Esophagus squamous epithelium (tissue), 5 donors: Measurements from ENCODE around the gene PLPPR2. TPM values are rescaled to one million over a fixed set of nuclear protein-coding genes. Genes with fewer than 3 reads are reported as not detected.
A peak's percentile ranks its signal among the peaks of the same experiment; 100 is the strongest.
"Not testable (repeated sequence)": the region's sequence is repeated elsewhere in the genome, so short reads cannot be mapped to it uniquely, and the experiment has no call there.

ENCODE experiments used
- DNase-seq: peaks from one replicate; lab custom pipeline; 2025; lab: John Stamatoyannopoulos, UW
- H3K27ac ChIP-seq, 4 donors: fragments of 200-600 bp; sonication (generic); one replicate each; pipeline ENCODE4 v1.5.1; 2016 to 2019; ENCODE audit warnings: mild to moderate bottlenecking in 1 of 4
- H3K27me3 ChIP-seq, 4 donors: fragments of 200-600 bp; sonication (generic); 1 replicate in 3 of 4; 2 replicates in 1 of 4; pipeline versions ENCODE4 v1.5.1 to v1.6.0; 2017 to 2021; ENCODE audit warnings: antibody characterized with exemption in 1 of 4
- H3K36me3 ChIP-seq, 3 donors: fragments of 200-600 bp; sonication (generic); one replicate each; pipeline ENCODE4 v1.5.1; 2016 to 2019
- H3K4me1 ChIP-seq, 3 donors: fragments of 200-600 bp; sonication (generic); one replicate each; pipeline ENCODE4 v1.5.1; 2017 to 2019
- H3K4me3 ChIP-seq, 4 donors: fragments of 200-600 bp; sonication (generic); 1 replicate in 3 of 4; 2 replicates in 1 of 4; pipeline ENCODE4 v1.5.1; 2016 to 2019; ENCODE audit warnings: mild to moderate bottlenecking in 2 of 4, moderate library complexity in 1 of 4
- H3K9me3 ChIP-seq, 3 donors: fragments of 200-600 bp; sonication (generic); one replicate each; pipeline ENCODE4 v1.5.1; 2016 to 2019
- CTCF ChIP-seq, 6 experiments: fragments of 450-650 bp in 4 of 6; fragments of 200-600 bp in 2 of 6; sonication (generic) in 2 of 6; IDR thresholded peaks; one replicate each; pipeline ENCODE4 v1.5.1; 2016 to 2019; ENCODE audit warnings: antibody characterized with exemption in 6 of 6, mild to moderate bottlenecking in 4 of 6, moderate library complexity in 4 of 6
- POLR2A ChIP-seq, 4 donors: fragments of 450-650 bp; IDR thresholded peaks; one replicate each; pipeline ENCODE4 v1.6.1; 2017; ENCODE audit warnings: antibody characterized with exemption in 4 of 4, mild to moderate bottlenecking in 4 of 4, moderate library complexity in 3 of 4
- WGBS, 2 donors: methylation state at CpG; one replicate each; pipeline ENCODE4 v1.1.5; 2018; 5-methylcytosine and 5-hydroxymethylcytosine counted together
- intact Hi-C: fragments of 100-400 bp; cut with DNase I; formaldehyde crosslinking; loops from one replicate; pipeline ENCODE4 v1.15.0; 2022
- total RNA-seq, 4 donors: library from RNA; depleted of rRNA; stranded (reverse); fragments of >200 nt; gene quantifications; one replicate each; pipeline ENCODE4 v1.1.0, GENCODE V29; 2016
- donor health status: DM: yes; HTN: yes; CAD: no.

PLPPR2 gene
- total RNA-seq, 4 donors from 2014 or later = 5.1 to 14.2 (median 9.7) TPM

DNA sequence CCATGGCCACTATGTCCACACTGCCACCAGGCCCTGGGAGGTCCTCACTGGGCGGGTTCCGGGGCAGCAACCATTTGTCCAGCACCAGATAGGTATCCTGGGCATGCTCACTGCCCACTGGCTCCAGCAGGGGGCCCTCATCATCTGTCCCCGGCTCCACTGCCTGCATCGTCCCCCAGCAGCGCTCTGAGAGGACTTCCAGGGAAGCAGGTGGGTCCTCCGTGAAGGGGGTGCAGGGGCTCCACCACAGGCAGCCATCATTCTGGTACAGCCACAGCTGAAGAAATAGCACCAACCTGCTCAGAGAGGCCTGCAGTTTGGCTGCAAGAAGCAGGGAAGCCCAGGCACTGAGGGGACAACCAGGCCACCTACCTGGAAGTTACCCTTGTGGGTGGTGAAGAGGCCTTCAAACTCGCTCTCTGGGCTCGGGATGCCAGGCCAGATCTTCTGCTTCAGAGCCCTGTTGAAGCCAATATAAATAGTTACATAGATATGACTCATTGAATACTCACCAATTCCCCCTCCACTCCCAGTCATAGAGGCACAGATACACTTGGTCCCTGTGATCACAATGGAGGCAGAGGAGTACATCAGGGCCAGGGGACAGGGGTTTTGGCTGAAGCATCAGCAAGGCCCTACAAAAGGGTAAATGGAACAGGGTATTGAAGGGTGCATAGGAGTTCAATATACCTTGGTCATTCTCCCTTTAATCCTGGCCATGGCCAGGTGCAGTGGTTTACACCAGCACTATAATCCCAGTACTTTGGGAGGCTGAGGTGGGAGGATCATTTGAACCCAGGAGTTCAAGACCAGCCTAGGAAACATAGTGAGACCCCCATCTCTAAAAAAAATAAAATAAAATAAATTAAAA, 23.3 kb downstream of the PLPPR2 start:
- no peaks in the 10 kb centered on the region for H3K36me3 ChIP-seq
- no peak for DNase-seq
- H3K27me3 ChIP-seq = peaks cover 0 to 21% (median 2%) of the 10 kb centered on the region in 4 donors
- peaks cover 41 to 84% (median 69%) of the 10 kb centered on the region in 3 donors for H3K4me1 ChIP-seq
- H3K9me3 ChIP-seq = no peaks in the 10 kb centered on the region
- intact Hi-C loops = no loop called here
- H3K4me3 ChIP-seq = no peak overlapping the region
- WGBS, 2 donors = 20% methylated on average over 1 to 2 of the region's 8 CpGs
- H3K27ac ChIP-seq = peak overlapping the region; percentile 21 to 73 (median 55)
- TF ChIP-seq POLR2A (IDR thresholded peaks at IDR 0.05) (no peak), CTCF (IDR thresholded peaks at IDR 0.05) (peak in 5 of 6 experiments; percentile 11 to 48 (median 31))

- DNase-seq, H3K9me3 ChIP-seq, H3K27ac ChIP-seq, H3K36me3 ChIP-seq, H3K4me3 ChIP-seq, intact Hi-C loops: not testable (repeated sequence)
- peaks cover 0 to 30% (median 2%) of the 10 kb centered on the region in 4 donors for H3K27me3 ChIP-seq
- whole genome bisulfite sequencing, 2 donors = 75 to 90% methylated on average over 10 to 14 of the region's 14 CpGs
- H3K4me1 ChIP-seq = peaks cover 39 to 84% (median 69%) of the 10 kb centered on the region in 3 donors
These were observed 24.1 kb downstream of the PLPPR2 start for GRCh38 chr19:11379269-11379845.

DNA sequence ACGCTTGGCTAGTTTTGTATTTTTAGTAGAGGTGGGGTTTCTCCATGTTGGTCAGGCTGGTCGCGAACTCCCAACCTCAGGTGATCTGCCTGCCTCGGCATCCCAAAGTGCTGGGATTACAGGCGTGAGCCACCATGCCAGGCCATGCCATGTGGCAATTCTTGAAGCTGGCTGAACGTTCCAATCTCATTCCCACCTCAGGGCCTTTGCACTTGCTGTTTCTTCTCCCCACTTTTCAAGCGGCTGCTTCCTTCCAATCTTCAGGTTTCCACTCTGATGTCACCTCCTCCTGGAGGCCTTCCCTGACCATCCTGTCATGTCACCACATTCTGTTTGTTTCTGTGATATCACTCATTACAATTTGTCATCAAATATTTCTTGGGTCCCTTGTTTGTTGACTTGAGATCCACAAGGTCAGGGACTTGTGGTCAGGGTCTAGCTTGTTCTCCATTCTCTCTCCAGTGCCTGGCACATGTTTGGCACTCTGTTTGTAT, 24.7 kb downstream of the PLPPR2 start:
- Histone ChIP-seq H3K9me3 (no peaks in the 10 kb centered on the region), H3K27ac (peak overlapping the region in 1 of 4 donors; percentile 86), H3K4me1 (peaks cover 39 to 85% (median 69%) of the 10 kb centered on the region in 3 donors), H3K27me3 (peaks cover 0 to 30% (median 2%) of the 10 kb centered on the region in 4 donors), H3K4me3 (peak overlapping the region in 1 of 4 donors; percentile 84), H3K36me3 (no peaks in the 10 kb centered on the region)
- intact Hi-C loops = loop anchor here (5.0 kb wide), 1 partner anchor 83 kb away; the partner anchor contains the start of gene TSPAN16
- TF ChIP-seq POLR2A (IDR thresholded peaks at IDR 0.05) (no peak), CTCF (IDR thresholded peaks at IDR 0.05) (no peak)
- WGBS, 2 donors = 91 to 95% methylated on average over 5 to 7 of the region's 7 CpGs
- DNase-seq = no peak

DNA sequence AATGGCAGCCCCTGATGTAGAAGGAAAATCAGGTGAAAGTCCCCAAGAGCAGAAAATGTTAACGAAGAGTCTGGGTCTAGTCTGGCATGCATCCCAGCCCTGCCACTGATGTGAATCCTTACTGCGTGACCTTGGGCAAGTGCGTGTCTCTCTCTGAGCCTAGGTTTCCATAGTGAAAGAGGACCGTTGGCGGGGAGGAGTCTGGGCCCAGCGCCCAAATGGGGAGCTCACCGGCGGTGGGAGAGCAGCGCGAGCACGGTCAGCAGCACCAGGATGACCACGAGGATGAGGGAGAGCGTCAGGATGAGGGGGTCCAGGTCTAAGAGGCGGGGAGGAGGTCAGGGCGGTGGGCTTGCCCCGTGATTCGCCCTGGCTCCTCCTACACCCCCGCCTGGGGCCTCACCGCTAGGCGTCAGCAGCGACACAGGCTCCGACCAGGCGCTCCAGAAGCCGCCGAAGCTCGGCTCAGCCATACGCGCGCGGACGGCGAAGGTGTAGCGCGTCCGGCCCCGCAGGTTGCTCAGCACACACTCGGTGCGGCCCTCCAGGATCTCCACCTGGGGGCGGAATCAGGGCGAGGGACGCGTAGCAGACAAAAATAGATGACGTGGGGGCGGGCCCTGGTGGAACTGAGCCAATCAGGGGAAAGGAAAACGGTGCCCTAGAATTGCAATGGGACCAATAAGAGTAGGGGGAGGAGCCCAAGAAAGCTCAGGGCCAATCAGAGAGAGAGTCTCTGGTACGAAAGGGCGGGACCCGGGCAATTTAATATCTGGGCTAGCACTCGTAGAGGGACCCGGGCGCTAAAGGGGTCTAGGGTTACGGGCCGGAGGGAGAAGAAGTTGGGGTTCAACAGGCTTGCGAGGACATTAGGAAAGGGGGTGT, 25.7 kb downstream of the PLPPR2 start:
- intact Hi-C loops = loop anchor here (5.0 kb wide), 1 partner anchor 84 kb away; the partner anchor contains the start of gene TSPAN16
- WGBS, 2 donors = 1 to 2% methylated on average over 21 to 26 of the region's 54 CpGs
- H3K4me3 ChIP-seq = peak overlapping the region; percentile 41 to 84 (median 62)
- H3K4me1 ChIP-seq = peaks cover 32 to 77% (median 63%) of the 10 kb centered on the region in 3 donors
- TF ChIP-seq CTCF (IDR thresholded peaks at IDR 0.05) (peak; percentile 73 to 85 (median 82)), POLR2A (IDR thresholded peaks at IDR 0.05) (peak in 3 of 4 donors; percentile 50 to 84 (median 84))
- H3K9me3 ChIP-seq = no peaks in the 10 kb centered on the region
- no peaks in the 10 kb centered on the region for H3K36me3 ChIP-seq
- DNase-seq = peak; percentile 75
- H3K27ac ChIP-seq = peak overlapping the region; percentile 83 to 93 (median 88)
- peaks cover 0 to 30% (median 2%) of the 10 kb centered on the region in 4 donors for H3K27me3 ChIP-seq
